ENCODE data around the gene MYOZ1.
"Not testable (repeated sequence)": the region's sequence is repeated elsewhere in the genome, so short reads cannot be mapped to it uniquely, and the experiment has no call there.

The MYOZ1 gene

DNA sequence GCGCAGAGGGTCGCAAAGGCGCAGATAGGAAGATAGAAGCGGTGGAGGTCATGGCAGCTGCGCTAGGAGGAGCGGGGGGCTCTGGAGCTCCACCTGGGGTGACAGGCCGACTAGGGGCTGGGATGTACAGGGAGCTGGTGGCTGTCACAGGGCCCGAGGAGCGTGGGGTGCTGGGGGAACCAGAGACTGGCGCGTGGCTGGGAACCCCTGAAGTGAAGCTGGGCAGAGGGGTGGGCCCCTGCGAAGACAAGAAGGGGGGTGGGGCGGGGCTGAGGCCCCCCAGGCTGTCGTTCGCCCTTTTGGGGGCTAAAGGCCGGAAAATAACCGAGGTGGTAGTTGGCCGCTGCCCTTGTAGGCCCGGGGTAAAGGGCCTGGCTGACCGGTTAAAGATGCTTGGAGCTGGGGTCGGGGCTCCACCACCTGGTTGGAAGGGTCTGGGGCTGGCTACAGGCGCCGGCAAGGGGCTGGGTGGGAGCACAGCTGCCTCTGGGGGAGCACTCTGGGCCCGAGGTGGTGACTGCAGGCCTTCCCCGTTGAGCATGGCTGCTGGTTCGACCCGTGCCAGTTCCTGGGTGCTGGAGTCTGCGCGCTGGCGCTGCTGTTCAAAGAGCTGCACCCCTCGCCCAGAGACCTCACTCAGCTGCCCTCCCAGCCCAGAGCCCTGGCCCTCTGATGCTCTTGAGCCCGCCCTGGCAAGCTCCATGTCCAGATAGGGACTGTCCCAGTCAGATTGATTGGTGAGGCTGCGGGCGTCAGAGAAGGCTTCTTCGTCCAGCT is 6.8 kb upstream of the MYOZ1 start:
- no peak for DNase-seq (ENCODE audit: low read depth)

DNA sequence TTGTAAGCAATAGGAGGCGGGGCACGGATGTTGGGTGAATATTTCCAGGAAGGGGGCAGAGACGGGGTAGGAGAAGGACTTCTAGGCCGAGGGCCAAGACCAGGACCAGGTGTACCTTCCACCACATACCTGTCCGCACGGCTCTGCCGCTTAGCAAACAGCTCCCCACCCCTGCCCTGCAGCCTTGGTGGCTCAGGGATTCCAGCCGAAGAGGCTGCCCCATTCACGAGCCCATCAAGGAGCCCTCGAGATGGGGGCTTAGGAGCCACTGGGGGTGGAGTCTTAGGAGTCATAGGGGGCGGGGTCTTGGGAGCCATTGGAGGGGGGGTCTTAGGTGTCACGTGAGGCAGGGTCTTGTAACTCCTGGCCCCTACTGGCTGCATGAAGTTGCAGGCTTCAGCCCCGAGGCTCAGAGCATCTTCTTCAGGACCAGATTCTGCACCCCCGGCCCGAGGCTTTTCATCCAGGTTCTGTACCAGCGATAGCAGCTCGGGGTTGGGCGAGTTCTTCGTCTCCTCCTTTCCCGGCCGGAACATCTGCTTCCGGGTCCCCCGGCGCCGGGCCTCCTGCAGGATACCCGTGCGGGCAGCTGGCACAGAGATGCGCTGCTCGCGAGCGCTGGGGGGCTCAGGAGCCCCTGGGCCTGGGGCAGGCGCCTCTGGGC is 6.1 kb upstream of the MYOZ1 start:
- DNase-seq (ENCODE audit: low read depth): peak; percentile 3

DNA sequence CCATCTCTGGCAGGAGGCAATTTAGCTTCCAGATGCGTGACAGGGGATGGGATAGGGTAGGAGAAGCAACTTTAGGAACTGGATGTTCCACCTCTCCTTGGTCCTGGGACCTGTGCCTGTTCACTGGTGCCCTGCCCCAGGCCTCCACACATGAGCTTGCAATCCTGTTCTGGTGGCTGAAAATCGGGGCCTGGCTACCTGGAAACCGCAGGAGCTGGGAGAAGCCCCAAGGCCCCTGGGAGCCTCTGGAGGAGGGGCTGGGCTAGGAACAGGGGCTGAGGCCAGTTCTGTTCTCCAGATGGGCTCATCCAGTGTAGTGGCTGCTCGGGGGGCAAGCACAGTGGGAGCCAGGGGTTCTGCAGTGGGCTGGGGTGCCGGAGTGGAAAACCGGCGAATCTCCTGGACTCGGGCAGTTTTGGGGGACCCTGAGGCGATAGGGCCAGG is 5.3 kb upstream of the MYOZ1 start:
- DNase-seq (ENCODE audit: low read depth): no peak

DNA sequence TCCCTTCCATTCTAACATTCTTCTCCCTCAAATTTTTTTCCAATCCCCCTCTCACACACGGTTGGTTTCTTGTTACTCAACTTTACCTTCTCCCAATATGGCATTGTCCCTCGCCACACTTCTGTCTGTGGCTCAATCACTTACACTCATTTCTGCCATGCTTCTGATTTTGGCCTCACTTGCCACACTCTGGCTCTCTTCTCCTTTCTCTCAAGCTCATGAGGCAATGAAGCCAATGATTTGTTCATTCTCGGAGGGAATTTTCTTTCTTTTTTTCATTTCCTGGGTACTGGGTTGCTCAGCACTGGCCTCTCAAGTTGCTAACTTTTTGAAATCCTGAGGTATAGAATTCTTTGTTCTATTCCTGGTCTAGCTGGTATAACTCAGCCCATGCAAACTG is 4.0 kb upstream of the MYOZ1 start:
- no peak for DNase-seq (ENCODE audit: low read depth)

DNA sequence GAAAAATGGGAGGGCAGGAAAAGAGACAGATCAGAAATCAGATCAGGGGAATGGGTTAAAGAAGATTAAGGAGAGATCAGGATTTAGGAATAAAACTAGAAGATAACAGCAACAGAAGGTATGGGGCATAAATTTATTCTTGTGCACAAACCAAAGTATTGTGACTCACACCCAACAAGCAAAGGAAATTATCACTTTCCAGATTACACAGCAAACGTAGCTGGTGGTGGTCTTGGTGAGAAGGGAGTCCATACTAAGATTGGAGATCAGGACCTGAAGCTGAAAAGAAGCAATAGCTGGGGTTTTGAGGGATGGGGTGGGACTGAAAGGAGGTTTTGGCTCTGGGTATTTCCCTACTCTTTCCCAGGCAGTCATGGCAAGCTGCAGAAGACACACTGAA is 3.5 kb upstream of the MYOZ1 start:
- DNase-seq (ENCODE audit: low read depth): no peak

DNA sequence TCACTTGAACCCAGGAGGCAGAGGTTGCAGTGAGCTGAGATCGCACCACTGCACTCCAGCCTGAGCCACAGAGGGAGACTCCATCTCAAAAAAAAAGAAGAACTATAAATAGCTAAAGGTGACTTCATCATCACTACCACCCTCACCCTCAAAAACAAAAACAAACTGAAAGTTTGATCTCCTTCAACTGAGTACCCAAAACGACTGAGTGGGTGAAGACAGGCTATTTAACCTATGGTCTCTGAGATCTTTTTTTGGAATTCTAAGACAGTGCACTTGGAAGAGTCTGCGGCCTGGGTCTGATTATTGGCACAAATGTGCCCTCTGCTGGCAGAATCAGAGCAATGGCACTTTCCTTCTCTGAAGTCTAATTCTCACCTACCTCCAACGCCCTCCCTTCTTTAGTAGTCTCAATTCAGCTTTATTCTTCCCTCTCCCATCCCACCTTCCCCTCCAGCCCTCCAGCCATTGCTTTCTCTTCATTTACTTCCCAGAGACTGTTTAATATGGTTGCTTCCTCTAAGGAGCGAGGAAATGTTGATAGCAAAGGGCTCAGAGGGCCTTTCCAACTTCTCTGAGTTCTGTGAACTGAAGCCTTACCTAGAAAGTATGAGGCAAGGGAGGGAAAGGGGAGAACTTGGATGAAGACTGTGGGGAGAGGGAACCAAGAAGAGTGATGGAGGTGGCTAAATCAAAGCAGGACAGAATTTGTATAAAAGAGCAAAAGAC is 2.9 kb upstream of the MYOZ1 start:
- DNase-seq (ENCODE audit: low read depth): no peak

DNA sequence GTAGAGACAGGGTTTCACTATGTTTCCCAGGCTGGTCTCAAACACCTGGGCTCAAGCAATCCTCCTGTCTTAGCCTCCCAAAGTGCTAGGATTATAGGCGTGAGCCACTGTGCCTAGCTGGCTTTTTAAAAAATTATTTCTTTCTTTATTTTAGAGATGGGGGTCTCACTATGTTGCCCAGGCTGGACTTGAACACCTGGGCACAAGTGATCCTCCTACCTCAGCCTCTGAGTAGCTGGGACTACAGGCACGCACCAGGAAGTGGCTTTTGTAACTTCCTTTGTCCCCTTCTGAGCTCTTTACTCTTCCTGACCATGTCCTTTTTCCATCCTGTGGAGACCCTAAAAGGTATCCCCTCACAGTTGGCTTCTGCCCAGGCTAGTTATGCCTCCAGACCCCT is 2.1 kb upstream of the MYOZ1 start:
- no peak for DNase-seq (ENCODE audit: low read depth)

DNA sequence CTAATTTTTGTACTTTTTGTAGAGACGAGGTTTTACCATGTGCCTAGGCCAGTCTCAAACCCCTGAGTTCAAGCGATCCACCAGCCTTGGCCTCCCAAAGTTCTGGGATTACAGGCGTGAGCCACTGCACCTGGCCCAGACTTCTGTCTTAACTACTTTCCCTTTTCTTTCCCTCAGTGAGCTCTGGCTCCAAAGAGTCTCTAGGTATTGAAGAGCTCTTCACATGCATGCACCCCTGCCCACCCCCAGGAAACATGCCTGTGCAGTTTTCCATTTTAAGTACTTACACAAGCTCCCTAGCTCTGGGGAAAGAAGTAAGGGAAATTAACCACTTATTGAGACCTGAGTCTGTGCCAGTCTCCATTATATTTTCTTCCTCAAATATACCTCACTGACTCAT is 2.0 kb downstream of the MYOZ1 start:
- DNase-seq (ENCODE audit: low read depth): no peak

DNA sequence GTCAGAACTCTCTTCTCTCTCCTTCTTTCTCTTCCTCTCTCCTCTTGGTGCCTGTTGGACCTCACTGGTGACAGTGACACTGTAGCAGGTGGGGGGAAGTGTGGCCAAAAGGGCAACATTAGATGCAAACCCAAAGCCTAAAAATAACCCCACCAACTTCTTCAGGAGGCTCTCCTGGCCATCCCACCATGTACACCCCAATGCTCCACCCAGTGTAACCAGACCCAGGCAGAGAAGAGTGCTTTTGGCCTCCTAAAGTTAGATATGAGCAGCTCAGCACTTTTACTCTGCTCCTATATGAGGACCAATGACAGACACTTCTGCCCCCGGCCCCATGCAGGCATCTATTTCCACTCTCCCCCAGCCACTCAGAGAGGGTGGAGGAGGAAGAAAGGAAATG is 5.5 kb downstream of the MYOZ1 start:
- no peak for DNase-seq (ENCODE audit: low read depth)

DNA sequence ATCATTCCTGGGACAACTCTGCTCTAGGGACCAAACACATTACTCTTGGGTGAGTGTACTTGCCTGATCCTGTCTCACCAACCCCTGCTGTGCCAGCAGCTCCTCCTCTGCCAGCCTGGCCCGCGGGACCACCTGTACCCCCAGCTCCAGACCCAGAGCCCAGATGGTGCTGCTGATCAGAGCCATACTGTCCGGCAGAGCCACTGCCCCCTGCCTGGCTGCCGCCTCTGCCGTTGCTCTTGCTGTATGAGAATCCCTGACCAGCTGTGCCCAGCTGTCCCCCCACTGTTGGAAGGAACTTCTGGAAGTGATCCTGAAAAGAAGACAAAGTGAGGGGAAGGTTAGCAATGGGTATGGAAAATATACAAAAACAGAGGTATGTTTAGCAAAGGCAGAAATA is 6.9 kb downstream of the MYOZ1 start:
- no peak for DNase-seq (ENCODE audit: low read depth)

DNA sequence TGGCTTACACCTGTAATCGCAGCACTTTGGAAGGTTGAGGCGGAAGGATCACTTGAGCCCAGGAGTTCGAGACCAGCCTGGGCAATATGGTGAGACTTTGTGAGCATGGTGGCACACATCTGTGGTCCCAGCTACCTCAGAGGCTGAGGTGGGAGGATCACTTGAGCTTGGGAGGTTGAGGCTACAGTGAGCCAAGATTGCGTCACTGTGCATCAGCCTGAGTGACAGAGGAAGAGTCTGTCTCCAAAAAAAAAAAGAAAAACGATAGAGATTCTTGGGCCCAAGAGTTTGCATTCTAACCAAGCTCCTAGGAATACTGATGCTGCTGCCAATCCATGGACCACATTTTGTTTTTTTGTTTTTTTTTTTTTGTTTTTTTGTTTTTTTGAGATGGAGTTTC is 12.1 kb downstream of the MYOZ1 start:
- no peak for DNase-seq (ENCODE audit: low read depth)

DNA sequence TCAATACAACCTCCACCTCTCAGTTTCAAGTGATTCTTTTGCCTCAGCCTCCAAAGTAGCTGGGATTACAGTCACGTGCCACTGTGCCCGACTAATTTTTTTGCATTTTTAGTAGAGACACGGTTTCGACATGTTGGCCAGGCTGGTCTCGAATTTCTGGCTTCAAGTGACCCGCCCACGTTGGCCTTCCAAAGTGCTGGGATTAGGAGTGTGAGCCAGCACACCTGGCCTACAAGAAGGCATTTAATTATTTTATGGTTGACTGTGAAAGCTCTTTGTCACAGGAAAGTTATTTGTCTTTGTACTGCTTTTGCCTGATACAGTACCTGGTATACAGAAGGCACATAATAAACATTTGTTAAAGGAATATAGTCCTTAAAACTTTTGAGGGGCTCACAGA is 12.9 kb downstream of the MYOZ1 start:
- DNase-seq (ENCODE audit: low read depth): no peak

DNA sequence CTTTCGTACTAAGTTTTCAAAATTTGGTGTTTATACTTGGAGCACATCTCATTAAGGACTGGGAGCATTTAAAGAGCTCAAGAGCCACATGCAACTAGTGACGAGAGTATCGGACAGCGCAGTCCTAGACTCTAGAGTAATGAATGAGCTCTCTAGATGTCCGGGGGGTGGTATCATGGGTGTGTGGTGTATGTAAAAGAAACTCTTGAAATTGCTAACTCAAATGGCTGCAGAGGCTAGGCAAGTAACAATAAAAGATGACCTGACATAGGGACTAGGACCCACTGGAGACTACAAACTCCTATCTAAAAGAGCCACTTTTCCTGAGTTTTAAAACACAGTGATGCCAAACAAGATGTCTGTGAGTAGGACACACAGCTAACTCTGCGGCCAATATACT is 14.0 kb downstream of the MYOZ1 start:
- DNase-seq (ENCODE audit: low read depth): no peak

DNA sequence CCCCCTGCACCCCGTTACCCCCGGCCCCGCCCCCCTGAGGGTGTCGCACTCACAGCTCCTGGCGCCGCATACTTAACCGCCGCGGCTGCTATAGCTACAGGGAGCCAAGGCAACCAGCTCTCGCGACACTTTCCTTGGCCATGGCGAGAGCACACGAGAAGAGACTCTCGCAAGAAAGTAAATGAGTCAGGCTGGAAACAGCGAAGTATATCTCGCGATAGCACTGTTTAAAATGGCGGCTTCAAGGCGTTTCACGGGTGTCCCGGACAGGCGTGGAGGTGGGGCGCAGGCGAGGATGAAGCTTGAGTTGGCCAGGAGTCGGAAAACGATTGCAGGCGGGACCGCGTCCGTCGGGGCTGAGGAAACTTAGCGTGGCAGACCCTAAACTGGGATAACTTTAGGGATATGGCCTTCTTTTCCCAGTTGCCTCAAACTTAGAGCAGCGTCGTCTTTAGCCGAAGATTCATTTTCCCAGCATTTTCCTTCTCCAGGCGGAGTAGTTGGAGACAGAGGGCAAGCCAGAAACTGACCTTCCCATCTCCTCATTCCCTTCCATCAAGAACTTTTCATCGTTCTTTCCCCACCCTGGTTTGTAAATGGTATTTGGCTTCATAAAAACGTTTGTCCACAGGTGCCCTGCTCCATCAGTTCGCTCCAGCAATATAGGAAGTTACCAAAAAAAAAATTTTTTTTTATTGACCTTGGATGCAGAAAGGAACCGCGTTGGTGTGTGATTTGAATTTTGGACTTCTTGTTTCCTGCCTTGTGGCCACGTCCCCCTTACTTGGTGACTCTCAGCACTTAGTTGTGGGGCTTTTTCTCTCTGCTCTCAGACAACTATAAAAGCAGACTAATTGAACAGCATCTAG is 15.2 kb downstream of the MYOZ1 start:
- peak; percentile 76 for DNase-seq (ENCODE audit: low read depth)

DNA sequence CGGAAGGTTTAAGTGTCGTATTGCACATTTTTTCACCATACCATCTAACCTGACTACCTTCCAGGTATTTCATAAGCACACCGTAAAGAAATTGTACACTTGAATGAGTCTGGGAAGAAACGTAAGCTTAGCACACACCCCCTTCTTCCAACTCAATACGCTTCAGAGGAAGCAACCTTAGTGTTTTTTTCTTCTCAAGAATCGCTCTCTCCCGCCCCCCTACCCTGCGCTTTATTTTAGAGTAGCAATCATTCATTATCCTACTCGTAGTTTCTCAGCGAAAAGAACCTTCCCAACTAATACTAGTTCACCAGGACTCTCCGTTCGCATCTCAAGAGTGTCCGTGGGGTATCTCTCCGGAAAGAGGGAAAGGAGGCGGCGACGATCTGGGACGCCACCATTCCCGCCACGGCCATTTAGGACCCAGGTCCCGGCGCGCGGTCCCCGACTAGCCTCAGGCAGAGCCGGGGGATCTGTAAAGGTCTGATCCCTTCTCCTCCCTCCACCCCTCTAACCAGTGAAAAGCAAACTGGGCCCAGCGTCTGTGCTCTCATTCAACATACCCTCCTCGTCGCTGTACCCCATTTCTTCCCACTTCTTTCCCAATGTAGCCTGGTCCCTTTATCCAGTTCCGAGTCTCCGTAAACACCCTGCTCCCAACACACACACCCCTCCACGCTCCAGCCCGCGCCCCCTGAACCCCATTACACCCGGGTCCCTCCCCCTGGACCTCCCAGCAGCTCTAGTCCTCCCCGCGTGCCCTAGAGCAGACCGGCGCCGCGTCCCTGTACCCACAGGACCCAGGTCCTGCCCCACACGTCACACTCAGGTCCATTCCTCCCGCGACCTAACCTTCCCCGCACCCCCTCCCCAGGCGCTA is 16.0 kb downstream of the MYOZ1 start:
- DNase-seq (ENCODE audit: low read depth): no peak

DNA sequence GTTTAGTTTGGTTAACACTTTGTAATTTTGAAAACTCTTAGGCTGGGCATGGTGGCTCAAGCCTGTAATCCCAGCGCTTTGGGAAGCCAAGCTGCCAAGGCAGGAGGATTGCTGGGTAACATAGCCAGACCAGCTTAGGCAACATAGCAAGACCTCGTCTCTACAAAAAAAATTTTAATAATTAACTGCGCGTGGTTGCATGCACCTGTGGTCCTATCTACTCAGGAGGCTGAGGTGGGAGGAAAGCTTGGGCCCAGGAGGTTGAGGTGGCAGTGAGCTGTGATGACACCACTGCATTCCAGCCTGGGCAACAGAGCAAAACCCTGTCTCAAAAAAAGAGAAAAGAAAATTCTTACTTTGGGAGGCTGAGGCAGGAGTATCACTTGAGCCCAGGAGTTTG is 18.2 kb downstream of the MYOZ1 start:
- DNase-seq (ENCODE audit: low read depth): no peak

DNA sequence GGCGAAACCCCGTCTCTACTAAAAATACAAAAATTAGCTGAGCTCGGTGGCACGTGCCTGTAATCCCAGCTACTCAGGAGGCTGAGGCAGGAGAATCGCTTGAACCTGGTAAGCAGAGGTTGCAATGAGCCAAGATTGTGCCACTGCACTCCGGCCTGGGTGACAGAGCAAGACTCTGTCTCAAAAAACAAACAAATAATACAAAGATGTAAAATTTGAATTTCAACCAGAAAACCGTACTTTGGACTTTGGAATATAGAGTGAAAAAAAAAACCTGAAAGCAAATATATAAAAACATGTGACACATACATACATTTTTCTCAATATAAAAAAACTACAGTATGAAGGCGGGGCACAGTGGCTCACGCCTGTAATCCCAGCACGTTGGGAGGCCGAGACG is 20.3 kb downstream of the MYOZ1 start:
- not testable (repeated sequence) for DNase-seq (ENCODE audit: low read depth)

DNA sequence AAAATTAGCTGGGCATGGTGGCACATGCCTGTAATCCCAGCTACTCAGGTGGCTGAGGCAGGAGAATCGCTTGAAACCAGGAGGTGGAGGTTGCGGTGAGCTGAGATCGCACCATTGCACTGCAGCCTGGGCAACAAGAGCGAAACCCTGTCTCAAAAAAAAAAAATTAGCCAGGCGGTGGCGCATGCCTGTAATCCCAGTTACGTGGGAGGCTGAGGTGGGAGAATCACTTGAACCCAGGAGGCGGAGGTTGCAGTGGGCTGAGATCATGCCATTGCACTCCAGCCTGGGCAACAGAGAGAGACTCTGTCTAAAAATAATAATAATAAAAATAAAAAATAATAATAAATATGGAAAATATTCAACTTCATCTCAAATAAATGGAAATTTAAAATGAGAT is 24.1 kb downstream of the MYOZ1 start:
- not testable (repeated sequence) for DNase-seq (ENCODE audit: low read depth)

DNA sequence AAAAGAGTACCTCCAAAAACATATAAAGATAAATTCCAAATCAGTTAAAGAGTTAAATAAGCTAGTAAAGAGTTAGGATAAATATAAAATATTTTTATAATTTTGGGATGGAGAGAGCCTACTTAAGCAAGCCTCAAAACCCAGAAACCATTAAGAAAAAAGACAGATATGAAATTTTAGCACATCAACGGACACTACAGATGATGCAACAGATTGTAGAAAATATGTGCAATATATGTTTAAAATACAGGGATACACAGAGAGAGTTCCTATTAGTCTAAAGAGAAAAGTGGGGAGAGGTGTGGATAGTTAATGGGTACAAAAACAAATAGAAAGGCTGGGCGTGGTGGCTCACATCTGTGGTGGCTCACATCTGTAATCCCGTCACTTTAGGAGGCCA is 26.6 kb downstream of the MYOZ1 start:
- no peak for DNase-seq (ENCODE audit: low read depth)

DNA sequence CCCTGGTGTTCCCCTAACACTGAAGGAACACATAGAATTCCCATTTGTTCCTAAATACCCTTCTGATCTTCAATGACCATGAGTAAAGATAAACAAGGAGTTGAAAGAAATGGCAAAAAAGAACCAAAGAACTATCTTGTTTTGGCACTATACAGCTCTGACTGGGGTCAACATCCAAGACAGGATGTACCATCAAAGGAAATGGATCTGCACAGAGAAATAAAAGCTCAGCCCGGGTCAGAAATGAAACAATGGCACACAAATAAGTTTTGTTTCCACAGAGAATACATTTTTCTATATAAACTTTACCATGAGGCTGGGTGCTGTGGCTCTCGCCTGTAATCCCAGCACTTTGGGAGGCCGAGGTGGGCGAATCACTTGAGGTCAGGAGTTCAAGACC is 32.2 kb downstream of the MYOZ1 start:
- DNase-seq (ENCODE audit: low read depth): no peak

DNA sequence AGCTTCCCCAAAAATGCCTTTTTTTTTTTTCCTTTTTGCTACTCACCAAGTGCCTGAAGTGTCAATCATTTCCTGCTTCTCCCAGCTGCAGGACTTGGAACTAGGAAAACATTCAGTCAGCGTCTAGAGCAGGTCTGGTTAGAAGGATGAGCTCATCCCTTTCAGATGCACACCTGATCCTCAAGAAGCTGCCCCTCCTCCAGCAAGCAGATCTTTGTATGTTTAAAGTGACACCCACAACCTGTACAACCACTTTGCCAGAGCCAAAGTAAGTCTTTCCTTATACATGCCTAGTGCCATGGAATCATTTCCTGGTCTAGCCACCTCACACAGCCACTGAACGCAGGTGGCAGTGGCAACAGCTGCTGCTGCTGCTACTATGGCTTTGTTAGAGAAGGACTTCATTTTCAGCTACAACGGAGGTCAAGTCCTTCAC is 39.8 kb downstream of the MYOZ1 start:
- no peak for DNase-seq (ENCODE audit: low read depth)

Measured in stimulated activated CD8-positive, alpha-beta memory T cell treated with anti-CD3 and anti-CD28 coated beads, Interleukin-15, amount 100 ng/mL, for 24 hours (primary cell).